Measurements from ENCODE around the gene THSD7A.

THSD7A gene

DNA sequence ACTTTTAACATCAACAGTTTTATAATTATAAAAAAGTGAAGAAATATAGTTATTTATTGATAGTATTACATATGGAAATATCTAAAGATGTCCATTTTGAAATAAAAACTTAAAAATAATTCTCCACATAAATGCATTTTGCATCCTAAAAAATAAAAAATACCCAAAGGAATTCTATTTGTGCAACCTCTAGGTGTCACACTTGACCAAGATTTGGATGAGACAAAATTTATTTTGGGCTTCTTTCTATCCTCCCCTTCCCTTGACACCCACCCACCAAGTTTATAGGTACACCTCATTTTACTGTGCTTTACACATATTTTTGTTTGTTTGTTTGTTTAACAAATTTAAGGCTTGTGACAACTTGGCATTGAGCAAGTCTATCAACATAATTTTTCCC, 3.3 kb upstream of the THSD7A start:
- H3K9me3 ChIP-seq (ENCODE audit: severe bottlenecking) = no peaks in the 10 kb centered on the region
- H3K27ac ChIP-seq = no peak overlapping the region
- H3K27me3 ChIP-seq (ENCODE audit: insufficient read depth, low read depth, severe bottlenecking) = no peaks in the 10 kb centered on the region
- TF ChIP-seq, protein P1, sequence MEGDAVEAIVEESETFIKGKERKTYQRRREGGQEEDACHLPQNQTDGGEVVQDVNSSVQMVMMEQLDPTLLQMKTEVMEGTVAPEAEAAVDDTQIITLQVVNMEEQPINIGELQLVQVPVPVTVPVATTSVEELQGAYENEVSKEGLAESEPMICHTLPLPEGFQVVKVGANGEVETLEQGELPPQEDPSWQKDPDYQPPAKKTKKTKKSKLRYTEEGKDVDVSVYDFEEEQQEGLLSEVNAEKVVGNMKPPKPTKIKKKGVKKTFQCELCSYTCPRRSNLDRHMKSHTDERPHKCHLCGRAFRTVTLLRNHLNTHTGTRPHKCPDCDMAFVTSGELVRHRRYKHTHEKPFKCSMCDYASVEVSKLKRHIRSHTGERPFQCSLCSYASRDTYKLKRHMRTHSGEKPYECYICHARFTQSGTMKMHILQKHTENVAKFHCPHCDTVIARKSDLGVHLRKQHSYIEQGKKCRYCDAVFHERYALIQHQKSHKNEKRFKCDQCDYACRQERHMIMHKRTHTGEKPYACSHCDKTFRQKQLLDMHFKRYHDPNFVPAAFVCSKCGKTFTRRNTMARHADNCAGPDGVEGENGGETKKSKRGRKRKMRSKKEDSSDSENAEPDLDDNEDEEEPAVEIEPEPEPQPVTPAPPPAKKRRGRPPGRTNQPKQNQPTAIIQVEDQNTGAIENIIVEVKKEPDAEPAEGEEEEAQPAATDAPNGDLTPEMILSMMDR (IDR thresholded peaks at IDR 0.05; ENCODE audit: low read depth, low read length) = no peak
- DNase-seq = no peak
- no peak overlapping the region for H3K4me3 ChIP-seq (ENCODE audit: low read depth, low read length)
- no peaks in the 10 kb centered on the region for H3K36me3 ChIP-seq

DNA sequence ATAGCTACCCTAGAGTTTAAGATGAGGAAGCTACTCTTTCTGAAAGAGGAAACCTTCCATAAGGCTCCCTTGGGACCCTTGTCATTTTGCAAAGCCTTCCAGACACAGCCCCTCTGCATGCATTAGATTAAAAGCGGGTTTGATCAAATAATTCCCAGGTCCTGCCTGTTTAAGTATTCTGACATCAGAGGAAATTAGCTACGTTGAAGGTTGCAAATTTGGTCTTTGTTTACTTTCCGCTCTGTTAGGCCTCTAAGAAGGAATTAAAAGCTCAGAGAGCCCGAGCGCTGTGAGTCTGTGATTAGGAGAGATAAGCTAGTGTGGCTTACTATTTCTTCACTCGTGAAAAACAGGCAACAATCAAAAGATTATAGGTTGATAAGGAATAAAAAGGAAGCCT, 1.4 kb upstream of the THSD7A start:
- Histone ChIP-seq H3K27ac (peak overlapping the region; percentile 17), H3K36me3 (no peaks in the 10 kb centered on the region), H3K4me3 (ENCODE audit: low read depth, low read length) (peak overlapping the region; percentile 22), H3K9me3 (ENCODE audit: severe bottlenecking) (no peaks in the 10 kb centered on the region), H3K27me3 (ENCODE audit: insufficient read depth, low read depth, severe bottlenecking) (no peaks in the 10 kb centered on the region)
- TF ChIP-seq, protein P1 (IDR thresholded peaks at IDR 0.05; ENCODE audit: low read depth, low read length) = no peak
- peak; percentile 59 for DNase-seq

DNA sequence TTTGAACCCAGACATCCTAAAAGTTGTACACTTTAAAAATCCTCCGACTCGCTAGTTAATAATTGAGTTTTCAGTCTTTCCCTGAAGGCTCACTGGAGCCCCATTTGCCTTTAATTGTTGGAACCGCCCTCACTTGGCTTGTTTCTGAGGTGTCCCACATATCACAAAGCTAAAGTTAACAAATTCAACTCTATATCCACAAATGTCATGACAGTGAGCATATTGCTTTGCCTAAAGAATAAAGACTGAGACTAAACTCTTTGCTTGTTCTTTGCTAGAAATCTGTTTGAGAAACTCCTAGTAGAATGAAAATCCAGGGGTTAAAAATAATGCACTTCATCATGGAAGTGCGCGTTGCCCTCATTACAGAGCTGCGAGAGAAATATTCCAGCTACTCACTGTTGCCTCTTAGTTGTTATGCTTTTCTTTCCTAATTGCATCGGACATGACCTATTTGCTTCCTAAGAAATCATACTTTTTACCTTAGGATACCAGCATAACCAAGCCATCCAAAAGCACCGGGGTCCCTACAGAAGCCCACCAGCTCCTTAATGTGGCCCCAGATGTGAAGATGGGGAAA, 752 bp downstream of the THSD7A start:
- H3K27me3 ChIP-seq (ENCODE audit: insufficient read depth, low read depth, severe bottlenecking) = no peaks in the 10 kb centered on the region
- no peaks in the 10 kb centered on the region for H3K36me3 ChIP-seq
- no peak for DNase-seq
- H3K27ac ChIP-seq = no peak overlapping the region
- no peaks in the 10 kb centered on the region for H3K9me3 ChIP-seq (ENCODE audit: severe bottlenecking)
- H3K4me3 ChIP-seq (ENCODE audit: low read depth, low read length) = peak overlapping the region; percentile 70
- TF ChIP-seq, protein P1 (IDR thresholded peaks at IDR 0.05; ENCODE audit: low read depth, low read length) = no peak

DNA sequence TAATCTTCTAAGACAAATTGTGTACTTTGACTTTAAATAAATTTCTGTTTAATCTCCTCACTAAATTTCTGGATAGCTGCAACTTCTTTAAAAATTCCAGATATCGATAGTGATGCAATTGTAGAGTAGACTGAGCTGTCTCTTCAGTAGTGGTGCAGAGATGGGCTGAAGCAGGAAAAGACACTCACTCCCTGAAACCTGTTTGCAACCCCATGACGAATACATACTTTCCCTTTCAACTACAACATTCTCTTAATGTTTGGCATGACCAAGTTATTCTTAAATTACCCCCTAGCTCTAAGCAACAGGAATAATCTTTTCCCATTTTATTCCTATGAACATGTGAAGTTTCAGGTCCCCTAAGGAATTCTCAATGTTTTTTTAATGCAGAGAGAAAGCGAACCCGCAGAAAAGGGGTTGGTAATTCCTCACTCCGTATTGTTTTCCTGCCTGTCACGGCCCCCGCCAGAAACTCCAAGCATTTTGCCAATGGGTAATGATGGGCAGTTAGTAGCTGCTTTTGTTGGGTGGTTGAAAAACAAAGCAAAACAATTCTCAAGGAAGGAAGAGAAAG, 1.3 kb downstream of the THSD7A start:
- TF ChIP-seq, protein P1 (IDR thresholded peaks at IDR 0.05; ENCODE audit: low read depth, low read length) = no peak
- H3K9me3 ChIP-seq (ENCODE audit: severe bottlenecking) = no peaks in the 10 kb centered on the region
- H3K27me3 ChIP-seq (ENCODE audit: insufficient read depth, low read depth, severe bottlenecking) = no peaks in the 10 kb centered on the region
- no peak for DNase-seq
- H3K4me3 ChIP-seq (ENCODE audit: low read depth, low read length) = no peak overlapping the region
- no peaks in the 10 kb centered on the region for H3K36me3 ChIP-seq
- no peak overlapping the region for H3K27ac ChIP-seq

DNA sequence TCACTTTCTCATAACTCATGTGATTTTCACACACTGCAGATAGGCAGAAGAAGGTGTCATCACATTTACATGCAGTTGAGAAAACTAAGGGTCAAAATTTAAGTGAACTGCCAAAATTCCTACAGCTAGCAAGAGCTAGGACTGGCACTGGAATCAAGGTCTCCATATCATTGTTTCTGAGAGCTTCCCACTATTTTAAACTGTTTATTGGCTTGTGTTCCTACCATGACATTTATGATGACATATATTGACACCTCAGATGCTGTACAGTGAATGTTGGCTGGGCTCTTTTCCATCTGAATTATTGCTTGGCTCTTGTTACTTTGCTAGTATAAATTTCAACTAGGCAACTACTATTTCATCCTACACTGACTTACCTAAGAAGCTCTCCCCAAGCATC, 2.0 kb downstream of the THSD7A start:
- Histone ChIP-seq H3K27ac (no peak overlapping the region), H3K36me3 (no peaks in the 10 kb centered on the region), H3K27me3 (ENCODE audit: insufficient read depth, low read depth, severe bottlenecking) (no peaks in the 10 kb centered on the region), H3K4me3 (ENCODE audit: low read depth, low read length) (no peak overlapping the region), H3K9me3 (ENCODE audit: severe bottlenecking) (no peaks in the 10 kb centered on the region)
- TF ChIP-seq, protein P1 (IDR thresholded peaks at IDR 0.05; ENCODE audit: low read depth, low read length) = no peak
- no peak for DNase-seq

DNA sequence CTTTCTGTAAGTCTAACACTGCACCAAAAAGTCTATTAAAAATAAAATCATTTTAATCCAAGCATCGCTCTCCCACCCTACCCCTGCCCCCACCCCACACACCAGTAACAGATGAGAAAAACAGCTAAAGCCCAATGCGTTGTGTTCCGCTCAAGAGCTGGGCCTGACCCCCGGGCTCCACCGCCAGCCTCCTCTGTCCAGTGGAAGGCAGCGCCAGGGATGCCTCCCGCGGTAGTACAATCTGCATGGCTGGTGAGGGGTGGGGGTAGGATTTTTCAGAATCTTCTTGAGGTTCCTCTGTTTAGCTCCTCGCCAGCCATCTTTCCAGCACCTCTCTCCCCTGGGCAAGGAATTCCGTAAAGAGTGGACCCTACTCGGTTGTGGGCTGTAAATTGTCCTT, 12.1 kb downstream of the THSD7A start:
- TF ChIP-seq, protein P1 (IDR thresholded peaks at IDR 0.05; ENCODE audit: low read depth, low read length) = no peak
- Histone ChIP-seq H3K27ac (no peak overlapping the region), H3K9me3 (ENCODE audit: severe bottlenecking) (no peaks in the 10 kb centered on the region), H3K27me3 (ENCODE audit: insufficient read depth, low read depth, severe bottlenecking) (no peaks in the 10 kb centered on the region), H3K4me3 (ENCODE audit: low read depth, low read length) (no peak overlapping the region), H3K36me3 (no peaks in the 10 kb centered on the region)
- no peak for DNase-seq

All from WERI-Rb-1 (cell line).